Suprapubic skin (tissue), 3 donors: ENCODE results near the gene PTPRD.

Experiments used
- POLR2A ChIP-seq, 2 donors: fragments of 450-650 bp; IDR thresholded peaks; one replicate each; pipeline ENCODE4 v1.6.1; 2017; ENCODE audit warnings: antibody characterized with exemption in 2 of 2, mild to moderate bottlenecking in 2 of 2, moderate library complexity in 2 of 2
- TF ChIP-seq, protein P1 (sequence below), 2 donors: fragments of 200-600 bp in 1 of 2; fragments of 450-650 bp in 1 of 2; sonication (generic) in 1 of 2; IDR thresholded peaks; one replicate each; pipeline ENCODE4 v1.5.1; 2016 to 2019; ENCODE audit warnings: antibody characterized with exemption in 2 of 2, mild to moderate bottlenecking in 1 of 2, moderate library complexity in 1 of 2

DNA sequence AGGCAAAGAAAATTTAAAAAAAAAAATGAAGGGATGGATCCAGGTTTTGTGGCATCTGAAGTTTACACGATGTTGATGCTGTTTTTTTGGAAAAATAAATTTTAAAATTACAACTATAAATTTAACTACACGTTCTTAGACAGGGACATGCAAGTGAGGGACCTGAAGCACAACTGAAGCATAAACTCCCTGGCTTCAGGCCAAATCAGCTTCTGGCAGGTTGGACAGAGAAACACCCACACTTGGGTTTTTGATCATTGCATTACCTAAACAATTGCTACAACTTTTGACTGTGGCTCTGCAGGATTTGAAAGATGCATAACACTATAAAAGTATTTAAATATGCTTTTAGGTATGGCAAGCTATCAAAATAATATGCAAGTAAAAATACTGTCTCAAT is 1494.9 kb downstream of the PTPRD start:
- no peak for TF ChIP-seq POLR2A (IDR thresholded peaks at IDR 0.05)
- TF ChIP-seq, protein P1, sequence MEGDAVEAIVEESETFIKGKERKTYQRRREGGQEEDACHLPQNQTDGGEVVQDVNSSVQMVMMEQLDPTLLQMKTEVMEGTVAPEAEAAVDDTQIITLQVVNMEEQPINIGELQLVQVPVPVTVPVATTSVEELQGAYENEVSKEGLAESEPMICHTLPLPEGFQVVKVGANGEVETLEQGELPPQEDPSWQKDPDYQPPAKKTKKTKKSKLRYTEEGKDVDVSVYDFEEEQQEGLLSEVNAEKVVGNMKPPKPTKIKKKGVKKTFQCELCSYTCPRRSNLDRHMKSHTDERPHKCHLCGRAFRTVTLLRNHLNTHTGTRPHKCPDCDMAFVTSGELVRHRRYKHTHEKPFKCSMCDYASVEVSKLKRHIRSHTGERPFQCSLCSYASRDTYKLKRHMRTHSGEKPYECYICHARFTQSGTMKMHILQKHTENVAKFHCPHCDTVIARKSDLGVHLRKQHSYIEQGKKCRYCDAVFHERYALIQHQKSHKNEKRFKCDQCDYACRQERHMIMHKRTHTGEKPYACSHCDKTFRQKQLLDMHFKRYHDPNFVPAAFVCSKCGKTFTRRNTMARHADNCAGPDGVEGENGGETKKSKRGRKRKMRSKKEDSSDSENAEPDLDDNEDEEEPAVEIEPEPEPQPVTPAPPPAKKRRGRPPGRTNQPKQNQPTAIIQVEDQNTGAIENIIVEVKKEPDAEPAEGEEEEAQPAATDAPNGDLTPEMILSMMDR (IDR thresholded peaks at IDR 0.05) = no peak
